ENCODE data around the gene WDPCP.

WDPCP gene

DNA sequence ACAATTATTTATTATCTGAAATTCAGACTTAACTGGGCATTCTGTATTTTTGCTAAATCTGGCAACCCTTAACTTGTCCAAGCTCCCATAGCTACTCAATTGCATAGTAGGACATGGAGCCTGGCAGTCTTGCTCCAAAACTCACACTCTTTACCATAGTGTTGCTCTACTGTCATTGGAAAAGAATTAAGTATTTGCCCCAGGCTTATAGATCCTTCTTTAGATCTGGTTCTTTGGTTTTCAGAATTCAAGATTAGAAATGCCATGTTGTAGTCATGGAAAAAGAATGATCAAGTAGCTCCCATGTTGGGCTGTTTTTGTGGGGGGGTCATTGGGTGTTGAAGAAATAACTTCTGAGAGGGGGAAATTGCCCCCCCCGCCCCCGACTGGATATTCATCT lies 240.9 kb downstream of the WDPCP start:
- no peak overlapping the region for H3K27ac ChIP-seq (ENCODE audit: poor library complexity, severe bottlenecking)
- H3K4me1 ChIP-seq (ENCODE audit: insufficient read depth, poor library complexity, severe bottlenecking) = no peaks in the 10 kb centered on the region
- no peaks in the 10 kb centered on the region for H3K27me3 ChIP-seq (ENCODE audit: insufficient read depth, poor library complexity, severe bottlenecking)
- no peaks in the 10 kb centered on the region for H3K36me3 ChIP-seq (ENCODE audit: low read depth)
- H3K9me3 ChIP-seq (ENCODE audit: severe bottlenecking) = peaks cover 4% of the 10 kb centered on the region
- TF ChIP-seq CTCF (IDR thresholded peaks at IDR 0.05; ENCODE audit: poor library complexity, severe bottlenecking) = no peak
- DNase-seq (ENCODE audit: low spot score) = no peak
- no peak for ATAC-seq (ENCODE audit: low read depth)
- no peak overlapping the region for H3K4me3 ChIP-seq (ENCODE audit: severe bottlenecking)

DNA sequence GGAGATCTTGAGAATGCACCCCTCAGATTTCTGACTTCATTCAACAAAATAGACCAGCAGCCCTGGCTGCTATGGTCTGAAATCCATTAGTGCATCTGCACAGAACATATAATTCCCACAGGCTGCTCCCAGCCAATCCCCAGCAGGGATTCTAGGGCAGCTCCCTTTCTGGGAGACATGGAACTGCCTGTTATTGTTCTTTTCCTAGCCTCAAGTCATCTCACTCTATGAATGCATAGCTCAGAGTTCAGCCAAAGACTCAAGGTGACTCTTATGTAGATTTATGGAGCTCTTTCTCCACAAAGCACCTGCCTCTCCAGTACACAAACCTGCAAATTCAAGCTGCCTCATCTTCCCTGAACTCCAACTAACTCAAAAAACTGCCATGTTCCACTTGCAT lies 241.9 kb downstream of the WDPCP start:
- Histone ChIP-seq H3K9me3 (ENCODE audit: severe bottlenecking) (peaks cover 4% of the 10 kb centered on the region), H3K4me3 (ENCODE audit: severe bottlenecking) (no peak overlapping the region)

DNA sequence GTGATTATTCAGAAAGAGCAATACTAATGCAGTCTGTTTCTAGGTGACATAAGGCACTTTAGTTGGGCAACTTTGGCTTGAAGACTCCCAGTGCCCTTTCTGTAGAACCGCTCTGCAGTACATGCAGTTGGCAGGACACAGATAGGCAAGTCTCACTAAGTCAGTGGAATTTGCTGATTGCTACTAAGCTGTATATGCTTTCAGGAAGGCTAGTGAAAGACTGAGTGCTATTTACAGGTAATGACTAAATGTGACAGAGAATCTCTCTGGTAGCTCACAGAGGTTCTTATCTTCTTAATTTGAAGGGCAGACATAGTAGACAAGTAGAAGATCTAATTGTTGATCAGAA lies 243.0 kb downstream of the WDPCP start:
- H3K27ac ChIP-seq (ENCODE audit: poor library complexity, severe bottlenecking) = no peak overlapping the region
- H3K4me1 ChIP-seq (ENCODE audit: insufficient read depth, poor library complexity, severe bottlenecking) = no peaks in the 10 kb centered on the region
- H3K9me3 ChIP-seq (ENCODE audit: severe bottlenecking) = peaks cover 4% of the 10 kb centered on the region
- H3K36me3 ChIP-seq (ENCODE audit: low read depth) = no peaks in the 10 kb centered on the region
- DNase-seq (ENCODE audit: low spot score) (no peak), ATAC-seq (ENCODE audit: low read depth) (no peak)
- H3K4me3 ChIP-seq (ENCODE audit: severe bottlenecking) = no peak overlapping the region
- no peak for TF ChIP-seq CTCF (IDR thresholded peaks at IDR 0.05; ENCODE audit: poor library complexity, severe bottlenecking)
- no peaks in the 10 kb centered on the region for H3K27me3 ChIP-seq (ENCODE audit: insufficient read depth, poor library complexity, severe bottlenecking)

More for the DNA sequence above, 241.9 kb downstream of the WDPCP start:
- Histone ChIP-seq H3K27ac (ENCODE audit: poor library complexity, severe bottlenecking) (no peak overlapping the region), H3K4me1 (ENCODE audit: insufficient read depth, poor library complexity, severe bottlenecking) (no peaks in the 10 kb centered on the region), H3K27me3 (ENCODE audit: insufficient read depth, poor library complexity, severe bottlenecking) (no peaks in the 10 kb centered on the region), H3K36me3 (ENCODE audit: low read depth) (no peaks in the 10 kb centered on the region)
- TF ChIP-seq CTCF (IDR thresholded peaks at IDR 0.05; ENCODE audit: poor library complexity, severe bottlenecking) = no peak
- DNase-seq (ENCODE audit: low spot score) = no peak
- ATAC-seq (ENCODE audit: low read depth) = no peak

- no peak for TF ChIP-seq CTCF (IDR thresholded peaks at IDR 0.05; ENCODE audit: poor library complexity, severe bottlenecking)
- Histone ChIP-seq H3K27ac (ENCODE audit: poor library complexity, severe bottlenecking) (no peak overlapping the region), H3K36me3 (ENCODE audit: low read depth) (no peaks in the 10 kb centered on the region), H3K27me3 (ENCODE audit: insufficient read depth, poor library complexity, severe bottlenecking) (no peaks in the 10 kb centered on the region), H3K4me3 (ENCODE audit: severe bottlenecking) (no peak overlapping the region), H3K9me3 (ENCODE audit: severe bottlenecking) (peaks cover 4% of the 10 kb centered on the region), H3K4me1 (ENCODE audit: insufficient read depth, poor library complexity, severe bottlenecking) (no peaks in the 10 kb centered on the region)
- ATAC-seq (ENCODE audit: low read depth) = no peak
- DNase-seq (ENCODE audit: low spot score) = no peak
Observed at GRCh38 chr2:63344575-63345284, 243.5 kb downstream of the WDPCP start.

DNA sequence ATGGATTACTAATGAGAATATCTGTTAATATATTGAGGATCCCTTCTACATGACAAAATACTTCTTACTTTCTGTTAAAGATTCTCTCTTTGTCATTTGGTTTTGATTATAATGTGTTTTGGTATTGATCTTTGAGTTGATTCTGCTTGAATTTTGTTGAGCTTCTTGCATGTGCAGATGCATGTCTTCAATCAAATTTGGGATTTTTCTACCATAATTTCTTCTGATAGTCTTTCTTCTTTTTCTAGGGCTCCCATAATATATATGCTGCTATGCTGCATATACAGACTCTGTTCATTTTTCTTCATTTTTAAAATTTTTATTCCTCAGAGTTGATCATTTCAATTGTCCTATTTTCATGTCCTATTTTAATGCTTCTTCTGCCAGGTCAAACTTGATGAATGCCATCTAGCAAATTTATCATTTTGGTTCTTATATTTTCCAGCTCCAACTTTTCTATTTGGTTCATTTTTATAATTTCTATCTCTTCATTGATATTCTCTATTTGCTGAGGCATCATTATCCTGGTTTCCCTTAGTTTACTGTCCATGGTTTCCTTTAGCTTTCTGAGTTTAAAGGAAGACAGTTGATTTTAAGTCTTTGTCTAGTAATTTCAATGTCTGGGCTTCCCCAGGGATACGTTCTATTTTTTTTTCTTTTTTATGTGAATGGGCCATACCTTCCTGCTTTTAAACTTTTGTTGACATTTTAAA lies 244.7 kb downstream of the WDPCP start:
- Histone ChIP-seq H3K36me3 (ENCODE audit: low read depth) (no peaks in the 10 kb centered on the region), H3K9me3 (ENCODE audit: severe bottlenecking) (peaks cover 4% of the 10 kb centered on the region), H3K4me1 (ENCODE audit: insufficient read depth, poor library complexity, severe bottlenecking) (no peaks in the 10 kb centered on the region), H3K27me3 (ENCODE audit: insufficient read depth, poor library complexity, severe bottlenecking) (no peaks in the 10 kb centered on the region), H3K27ac (ENCODE audit: poor library complexity, severe bottlenecking) (no peak overlapping the region), H3K4me3 (ENCODE audit: severe bottlenecking) (no peak overlapping the region)
- TF ChIP-seq CTCF (IDR thresholded peaks at IDR 0.05; ENCODE audit: poor library complexity, severe bottlenecking) = no peak
- DNase-seq (ENCODE audit: low spot score) = no peak
- ATAC-seq (ENCODE audit: low read depth) = no peak

All from RWPE2 (cell line).